Measurements from ENCODE around the gene ABCB4. TPM values are rescaled to one million over a fixed set of nuclear protein-coding genes. Genes with fewer than 3 reads are reported as not detected.

ABCB4 gene
- total RNA-seq, 1 donor from 2014 or later: not detected

DNA sequence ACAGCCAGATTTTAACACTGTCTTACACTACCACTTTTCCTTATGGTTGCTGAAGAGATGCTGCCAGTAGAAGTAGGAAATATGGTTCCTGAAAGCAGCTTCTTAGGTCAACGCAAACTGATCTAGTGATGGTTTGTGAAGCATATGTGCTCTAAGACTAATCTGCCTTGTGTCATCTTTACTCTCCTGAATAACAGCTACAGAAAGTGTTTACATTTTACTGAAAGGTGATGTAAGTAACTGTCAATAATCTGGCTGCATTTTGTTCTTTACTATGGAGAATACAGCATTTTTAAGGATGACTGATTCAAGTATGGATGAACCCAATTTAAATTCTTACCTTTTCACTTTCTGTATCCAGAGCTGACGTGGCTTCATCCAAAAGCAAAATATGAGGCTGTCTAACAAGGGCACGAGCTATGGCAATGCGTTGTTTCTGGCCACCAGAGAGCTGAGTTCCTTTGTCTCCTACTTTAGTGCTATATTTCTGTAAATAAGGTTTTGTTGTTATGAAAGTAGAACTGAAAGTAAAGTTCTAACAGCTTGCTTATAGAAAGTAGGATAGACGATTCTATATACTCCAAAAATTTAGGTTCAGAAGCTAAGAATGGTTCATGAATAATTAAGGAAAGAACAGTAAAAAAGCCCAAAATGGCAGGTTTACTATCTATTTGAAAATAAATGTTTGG, 30.2 kb upstream of the ABCB4 start:
- Histone ChIP-seq H3K4me3 (no peak overlapping the region), H3K4me1 (no peaks in the 10 kb centered on the region), H3K27me3 (no peaks in the 10 kb centered on the region), H3K9me3 (no peaks in the 10 kb centered on the region), H3K27ac (no peak overlapping the region), H3K36me3 (no peaks in the 10 kb centered on the region)
- TF ChIP-seq, protein P1, sequence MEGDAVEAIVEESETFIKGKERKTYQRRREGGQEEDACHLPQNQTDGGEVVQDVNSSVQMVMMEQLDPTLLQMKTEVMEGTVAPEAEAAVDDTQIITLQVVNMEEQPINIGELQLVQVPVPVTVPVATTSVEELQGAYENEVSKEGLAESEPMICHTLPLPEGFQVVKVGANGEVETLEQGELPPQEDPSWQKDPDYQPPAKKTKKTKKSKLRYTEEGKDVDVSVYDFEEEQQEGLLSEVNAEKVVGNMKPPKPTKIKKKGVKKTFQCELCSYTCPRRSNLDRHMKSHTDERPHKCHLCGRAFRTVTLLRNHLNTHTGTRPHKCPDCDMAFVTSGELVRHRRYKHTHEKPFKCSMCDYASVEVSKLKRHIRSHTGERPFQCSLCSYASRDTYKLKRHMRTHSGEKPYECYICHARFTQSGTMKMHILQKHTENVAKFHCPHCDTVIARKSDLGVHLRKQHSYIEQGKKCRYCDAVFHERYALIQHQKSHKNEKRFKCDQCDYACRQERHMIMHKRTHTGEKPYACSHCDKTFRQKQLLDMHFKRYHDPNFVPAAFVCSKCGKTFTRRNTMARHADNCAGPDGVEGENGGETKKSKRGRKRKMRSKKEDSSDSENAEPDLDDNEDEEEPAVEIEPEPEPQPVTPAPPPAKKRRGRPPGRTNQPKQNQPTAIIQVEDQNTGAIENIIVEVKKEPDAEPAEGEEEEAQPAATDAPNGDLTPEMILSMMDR (IDR thresholded peaks at IDR 0.05): no peak
- no peak for DNase-seq (ENCODE audit: low spot score in 2 of 2)
- intact Hi-C loops (cut with DNase I): loop anchor here (10.0 kb wide), 1 partner anchor 369 kb away; the partner anchor contains the start of genes DBF4 and SLC25A40

DNA sequence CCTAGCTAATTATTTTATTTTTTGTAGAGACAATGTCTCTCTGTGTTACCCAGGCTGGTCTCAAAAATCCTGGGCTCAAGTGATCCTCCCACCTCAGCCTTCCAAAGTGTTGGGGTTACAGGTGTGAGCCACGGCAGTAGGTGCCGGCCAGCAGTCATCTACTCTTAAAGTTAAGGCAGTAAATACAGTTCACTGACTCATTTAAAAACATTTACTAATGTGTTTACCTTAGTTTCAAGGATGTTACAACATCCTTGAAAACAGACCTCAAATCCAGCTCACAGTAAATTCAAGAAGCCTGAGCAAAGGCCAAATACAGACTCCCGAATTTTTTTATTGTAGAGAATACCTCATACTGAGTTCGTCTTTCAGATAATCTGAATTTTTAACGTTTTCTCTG, 29.6 kb upstream of the ABCB4 start:
- Histone ChIP-seq H3K4me3 (no peak overlapping the region), H3K4me1 (no peaks in the 10 kb centered on the region), H3K27ac (no peak overlapping the region), H3K27me3 (no peaks in the 10 kb centered on the region), H3K36me3 (no peaks in the 10 kb centered on the region), H3K9me3 (no peaks in the 10 kb centered on the region)
- no peak for DNase-seq (ENCODE audit: low spot score in 2 of 2)
- TF ChIP-seq, protein P1 (IDR thresholded peaks at IDR 0.05): no peak
- intact Hi-C loops (cut with DNase I): loop anchor here (10.0 kb wide), 1 partner anchor 370 kb away; the partner anchor contains the start of genes DBF4 and SLC25A40

DNA sequence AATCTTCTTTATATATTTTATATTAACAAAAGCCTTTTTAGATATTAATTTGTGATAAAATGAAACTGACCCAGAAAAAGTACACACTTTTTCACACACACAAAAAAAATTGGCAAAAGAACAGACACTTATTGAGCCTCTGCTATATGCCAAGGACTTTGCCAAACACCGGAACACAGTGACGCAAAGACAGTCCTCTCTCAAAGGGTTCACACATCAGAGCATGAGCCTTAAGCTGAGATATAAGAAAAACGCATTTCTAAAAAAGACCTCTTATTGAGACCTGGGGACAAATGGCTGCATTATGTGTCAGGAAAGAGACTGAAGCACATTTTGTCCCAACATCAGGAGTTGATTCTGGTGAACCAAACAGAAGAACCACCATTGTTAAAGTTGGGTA, 24.0 kb upstream of the ABCB4 start:
- Histone ChIP-seq H3K27ac (no peak overlapping the region), H3K4me1 (no peaks in the 10 kb centered on the region), H3K4me3 (no peak overlapping the region), H3K9me3 (no peaks in the 10 kb centered on the region), H3K36me3 (no peaks in the 10 kb centered on the region), H3K27me3 (no peaks in the 10 kb centered on the region)
- DNase-seq (ENCODE audit: low spot score in 2 of 2): no peak
- intact Hi-C loops (cut with DNase I): no loop called here
- TF ChIP-seq, protein P1 (IDR thresholded peaks at IDR 0.05): no peak

DNA sequence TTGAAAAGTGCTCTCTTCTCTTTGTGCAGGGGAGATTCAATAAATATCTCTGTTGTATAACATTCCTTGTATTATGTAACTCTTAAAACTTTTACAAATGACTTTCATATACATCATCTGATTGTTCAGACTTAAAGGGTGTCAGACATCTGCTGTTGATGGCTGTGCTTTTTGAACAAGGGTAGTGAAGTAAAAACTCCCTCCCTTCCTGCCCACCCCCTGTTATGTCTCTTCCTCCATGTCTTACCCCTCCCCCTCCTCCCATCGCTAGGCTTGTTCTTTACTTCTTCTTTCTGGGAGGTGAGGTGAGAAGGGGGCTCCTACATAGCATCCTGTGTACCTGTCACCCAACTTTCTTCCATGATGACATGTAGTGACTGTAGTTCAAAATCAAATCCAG, 23.4 kb upstream of the ABCB4 start:
- no peak for DNase-seq (ENCODE audit: low spot score in 2 of 2)
- Histone ChIP-seq H3K27ac (no peak overlapping the region), H3K36me3 (no peaks in the 10 kb centered on the region), H3K27me3 (no peaks in the 10 kb centered on the region), H3K4me3 (no peak overlapping the region), H3K9me3 (no peaks in the 10 kb centered on the region), H3K4me1 (no peaks in the 10 kb centered on the region)
- intact Hi-C loops (cut with DNase I): no loop called here
- TF ChIP-seq, protein P1 (IDR thresholded peaks at IDR 0.05): no peak

DNA sequence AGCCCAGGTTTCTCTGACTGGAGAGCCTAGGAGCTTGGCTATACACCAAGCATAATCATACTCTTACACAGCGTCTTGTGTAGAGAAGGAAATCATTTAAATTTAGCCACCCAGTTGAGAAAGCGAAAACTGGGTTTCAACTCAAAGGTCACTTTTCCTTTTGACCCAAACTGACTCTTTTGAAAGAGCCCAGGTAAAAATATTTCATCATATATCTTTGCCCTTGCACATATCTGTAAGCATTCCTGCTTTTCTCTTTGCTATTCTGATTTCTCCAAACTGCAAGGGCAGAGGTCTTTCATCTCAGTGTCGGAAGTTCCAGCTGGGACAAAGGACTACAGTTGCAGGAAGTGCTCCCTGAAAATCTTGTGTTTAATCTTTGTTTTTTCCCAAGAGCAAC, 22.0 kb upstream of the ABCB4 start:
- TF ChIP-seq, protein P1 (IDR thresholded peaks at IDR 0.05): no peak
- no peak for DNase-seq (ENCODE audit: low spot score in 2 of 2)
- Histone ChIP-seq H3K27ac (no peak overlapping the region), H3K9me3 (no peaks in the 10 kb centered on the region), H3K27me3 (no peaks in the 10 kb centered on the region), H3K4me1 (no peaks in the 10 kb centered on the region), H3K36me3 (no peaks in the 10 kb centered on the region), H3K4me3 (no peak overlapping the region)
- intact Hi-C loops (cut with DNase I): no loop called here

All from ascending aorta (tissue), 2 donors.